WTC11 (cell line): ENCODE data around the gene PLEKHA1.

Experiments
- CTCF ChIP-seq: fragments of 200-600 bp; IDR thresholded peaks from 2 replicates; pipeline ENCODE4 v1.8.0; 2022; ENCODE audit warnings: antibody characterized with exemption
- IRF1 ChIP-seq: sonication (generic); formaldehyde crosslinking; IDR thresholded peaks from 2 replicates; pipeline ENCODE4 v1.8.0; 2023; ENCODE audit warnings: missing genetic modification reagents
- MAX ChIP-seq: sonication (generic); formaldehyde crosslinking; IDR thresholded peaks from 2 replicates; pipeline ENCODE4 v1.8.0; 2022; ENCODE audit warnings: mild to moderate bottlenecking, missing genetic modification reagents
- NFYB ChIP-seq: sonication (generic); formaldehyde crosslinking; conservative IDR thresholded peaks from 2 replicates; pipeline ENCODE4 v1.8.0; 2022; ENCODE audit warnings: low read depth, missing genetic modification reagents
- NR1H2 ChIP-seq: sonication (generic); formaldehyde crosslinking; IDR thresholded peaks from 2 replicates; pipeline ENCODE4 v1.9.0; 2021; ENCODE audit warnings: mild to moderate bottlenecking, moderate library complexity, missing genetic modification reagents
- PREB ChIP-seq: sonication (generic); formaldehyde crosslinking; IDR thresholded peaks from 2 replicates; pipeline ENCODE4 v1.8.1; 2022; ENCODE audit warnings: mild to moderate bottlenecking, missing genetic modification reagents, moderate library complexity, borderline replicate concordance
- SMAD3 ChIP-seq: sonication (generic); formaldehyde crosslinking; IDR thresholded peaks from 2 replicates; pipeline ENCODE4 v1.8.0; 2022; ENCODE audit warnings: missing genetic modification reagents, mild to moderate bottlenecking, borderline replicate concordance
- USF2 ChIP-seq: sonication (generic); formaldehyde crosslinking; IDR thresholded peaks from 2 replicates; pipeline ENCODE4 v1.8.1; 2023; ENCODE audit warnings: mild to moderate bottlenecking, missing genetic modification reagents, moderate library complexity
- ZNF425 ChIP-seq: fragments of 250-450 bp; sonication (Bioruptor Pico); conservative IDR thresholded peaks from 2 replicates; pipeline ENCODE4 v1.9.0; 2021; ENCODE audit warnings: mild to moderate bottlenecking

- TF ChIP-seq NR1H2 (CRISPR knock-in tag) (no peak), CTCF (no peak), MAX (CRISPR knock-in tag) (no peak), IRF1 (no peak), PREB (no peak), USF2 (CRISPR knock-in tag) (no peak), SMAD3 (CRISPR knock-in tag) (no peak), NFYB (CRISPR knock-in tag) (no peak), ZNF425 (no peak)
Observed at GRCh38 chr10:122393288-122393687, 18.8 kb downstream of the PLEKHA1 start.
